K562 (cell line): Measurements from ENCODE around the gene TMA7B. TPM values are rescaled to one million over a fixed set of nuclear protein-coding genes. Genes with fewer than 3 reads are reported as not detected.
A peak's percentile ranks its signal among the peaks of the same experiment; 100 is the strongest.

Experiments used
- ATF2 ChIP-seq: sonication (generic); formaldehyde crosslinking; IDR thresholded peaks from 2 replicates; pipeline ENCODE4 v1.8.1; 2022; ENCODE audit warnings: missing genetic modification reagents
- E2F1 ChIP-seq: sonication (generic); formaldehyde crosslinking; IDR thresholded peaks from 2 replicates; pipeline ENCODE4 v1.8.1; 2023; ENCODE audit warnings: mild to moderate bottlenecking, missing genetic modification reagents, moderate library complexity
- FOXM1 ChIP-seq, 2 experiments: fragments of 450-650 bp in 1 of 2; sonication (generic) in 1 of 2; formaldehyde crosslinking in 1 of 2; IDR thresholded peaks; 2 replicates each; pipeline versions ENCODE4 v1.6.1 to v1.9.0; 2017 to 2022; ENCODE audit warnings: low read depth in 2 of 2, mild to moderate bottlenecking in 2 of 2, missing genetic modification reagents in 1 of 2, moderate library complexity in 1 of 2
- FOXP4 ChIP-seq: sonication (generic); formaldehyde crosslinking; IDR thresholded peaks from 2 replicates; pipeline ENCODE4 v1.8.0; 2022; ENCODE audit warnings: mild to moderate bottlenecking, missing genetic modification reagents, borderline replicate concordance
- GATAD2A ChIP-seq: fragments of 450-650 bp; IDR thresholded peaks from 2 replicates; pipeline ENCODE4 v1.6.1; 2017
- PHB2 ChIP-seq: fragments of 450-650 bp; IDR thresholded peaks from 2 replicates; pipeline ENCODE4 v1.6.1; 2017; ENCODE audit warnings: low read depth
- SRSF9 ChIP-seq: fragments of 200-400 bp; formaldehyde crosslinking; IDR thresholded peaks from 2 replicates; pipeline ENCODE4 v1.6.1; 2017; ENCODE audit warnings: low read depth, low read length, borderline replicate concordance
- ZNF143 ChIP-seq: sonication (generic); formaldehyde crosslinking; IDR thresholded peaks from 2 replicates; pipeline ENCODE4 v1.9.0; 2022; ENCODE audit warnings: mild to moderate bottlenecking, missing genetic modification reagents
- ZNF444 ChIP-seq: fragments of 250-450 bp; sonication (Bioruptor Pico); IDR thresholded peaks from 2 replicates; pipeline ENCODE4 v1.4.0; 2020; ENCODE audit warnings: mild to moderate bottlenecking, moderate library complexity
- ZNF785 ChIP-seq: fragments of 250-450 bp; sonication (Bioruptor Pico); IDR thresholded peaks from 2 replicates; pipeline ENCODE4 v1.4.0; 2020; ENCODE audit warnings: mild to moderate bottlenecking
- polyA plus RNA-seq, 8 experiments: library from polyadenylated mRNA; depleted of rRNA in 4 of 8; stranded (reverse) in 5 of 8; unstranded in 3 of 8; fragments of >200 nt; fragmentation: Nextera tagmentation in 2 of 8; fragmentation: Illumina TruSeq in 1 of 8; extraction: Ambion mirVana in 2 of 8; extraction: Trizol in 1 of 8; gene quantifications; 2 replicates each; pipeline versions ENCODE4 v1.2.1 to v1.2.3, GENCODE V29; 2011 to 2014; ENCODE audit warnings: inconsistent platforms in 1 of 8, missing spikeins in 1 of 8
- total RNA-seq, 7 experiments: library from RNA; depleted of rRNA in 6 of 7; stranded (reverse); fragments of >200 nt in 6 of 7; fragmentation: Illumina TruSeq in 2 of 7; extraction: Trizol in 2 of 7; gene quantifications; 2 replicates each; pipeline versions ENCODE4 v1.2.1 to v1.2.3, GENCODE V29; 2011 to 2021; ENCODE audit warnings: low replicate concordance in 1 of 7
- TF ChIP-seq, protein P1 (sequence below), 2 experiments: fragments of 450-650 bp in 1 of 2; sonication (generic) in 1 of 2; formaldehyde crosslinking in 1 of 2; IDR thresholded peaks in 1 of 2; conservative IDR thresholded peaks in 1 of 2; 2 replicates each; pipeline versions ENCODE4 v1.6.1 to v1.8.1; 2016 to 2023; ENCODE audit warnings: mild to moderate bottlenecking in 2 of 2, moderate library complexity in 2 of 2, inconsistent platforms in 1 of 2, missing genetic modification reagents in 1 of 2
- TF ChIP-seq, protein P2 (sequence below): IDR thresholded peaks from 2 replicates; pipeline ENCODE4 v1.6.1; 2011; ENCODE audit warnings: borderline replicate concordance, low read depth, mild to moderate bottlenecking, moderate library complexity, low read length; ENCODE audit not compliant: insufficient read depth, poor library complexity, severe bottlenecking
- TF ChIP-seq, protein P3 (sequence below): fragments of 250-450 bp; sonication (Bioruptor Pico); IDR thresholded peaks from 2 replicates; pipeline ENCODE4 v1.4.0; 2020; ENCODE audit warnings: mild to moderate bottlenecking, moderate library complexity

The TMA7B gene
- total and polyA plus RNA-seq, 9 of the 15 experiments (the other 6 are each of a cell fraction or from before 2014, with no cell fraction given) = 5.6 to 14.2 (median 11.8) TPM

GRCh38 chr22:39920134-39920743 lies 40.0 kb upstream of the TMA7B start (continued):
- TF ChIP-seq, protein P1, sequence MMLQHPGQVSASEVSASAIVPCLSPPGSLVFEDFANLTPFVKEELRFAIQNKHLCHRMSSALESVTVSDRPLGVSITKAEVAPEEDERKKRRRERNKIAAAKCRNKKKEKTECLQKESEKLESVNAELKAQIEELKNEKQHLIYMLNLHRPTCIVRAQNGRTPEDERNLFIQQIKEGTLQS (IDR thresholded peaks at IDR 0.05) = peak; percentile 89
- TF ChIP-seq, protein P1 (CRISPR knock-in tag; conservative IDR thresholded peaks at IDR 0.05) = no peak
- TF ChIP-seq, protein P2, sequence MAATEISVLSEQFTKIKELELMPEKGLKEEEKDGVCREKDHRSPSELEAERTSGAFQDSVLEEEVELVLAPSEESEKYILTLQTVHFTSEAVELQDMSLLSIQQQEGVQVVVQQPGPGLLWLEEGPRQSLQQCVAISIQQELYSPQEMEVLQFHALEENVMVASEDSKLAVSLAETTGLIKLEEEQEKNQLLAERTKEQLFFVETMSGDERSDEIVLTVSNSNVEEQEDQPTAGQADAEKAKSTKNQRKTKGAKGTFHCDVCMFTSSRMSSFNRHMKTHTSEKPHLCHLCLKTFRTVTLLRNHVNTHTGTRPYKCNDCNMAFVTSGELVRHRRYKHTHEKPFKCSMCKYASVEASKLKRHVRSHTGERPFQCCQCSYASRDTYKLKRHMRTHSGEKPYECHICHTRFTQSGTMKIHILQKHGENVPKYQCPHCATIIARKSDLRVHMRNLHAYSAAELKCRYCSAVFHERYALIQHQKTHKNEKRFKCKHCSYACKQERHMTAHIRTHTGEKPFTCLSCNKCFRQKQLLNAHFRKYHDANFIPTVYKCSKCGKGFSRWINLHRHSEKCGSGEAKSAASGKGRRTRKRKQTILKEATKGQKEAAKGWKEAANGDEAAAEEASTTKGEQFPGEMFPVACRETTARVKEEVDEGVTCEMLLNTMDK = no peak
- TF ChIP-seq ZNF143 = no peak
- TF ChIP-seq FOXP4 (CRISPR knock-in tag) = no peak
- TF ChIP-seq SRSF9 = no peak
- TF ChIP-seq ATF2 = no peak
- TF ChIP-seq ZNF444 (CRISPR knock-in tag) = no peak
- TF ChIP-seq PHB2 = no peak
- TF ChIP-seq FOXM1 (IDR thresholded peaks at IDR 0.05; ENCODE audit: low read depth) = peak; percentile 84
- no peak for TF ChIP-seq FOXM1 (CRISPR knock-in tag; IDR thresholded peaks at IDR 0.05; ENCODE audit: low read depth)
- TF ChIP-seq, protein P3, sequence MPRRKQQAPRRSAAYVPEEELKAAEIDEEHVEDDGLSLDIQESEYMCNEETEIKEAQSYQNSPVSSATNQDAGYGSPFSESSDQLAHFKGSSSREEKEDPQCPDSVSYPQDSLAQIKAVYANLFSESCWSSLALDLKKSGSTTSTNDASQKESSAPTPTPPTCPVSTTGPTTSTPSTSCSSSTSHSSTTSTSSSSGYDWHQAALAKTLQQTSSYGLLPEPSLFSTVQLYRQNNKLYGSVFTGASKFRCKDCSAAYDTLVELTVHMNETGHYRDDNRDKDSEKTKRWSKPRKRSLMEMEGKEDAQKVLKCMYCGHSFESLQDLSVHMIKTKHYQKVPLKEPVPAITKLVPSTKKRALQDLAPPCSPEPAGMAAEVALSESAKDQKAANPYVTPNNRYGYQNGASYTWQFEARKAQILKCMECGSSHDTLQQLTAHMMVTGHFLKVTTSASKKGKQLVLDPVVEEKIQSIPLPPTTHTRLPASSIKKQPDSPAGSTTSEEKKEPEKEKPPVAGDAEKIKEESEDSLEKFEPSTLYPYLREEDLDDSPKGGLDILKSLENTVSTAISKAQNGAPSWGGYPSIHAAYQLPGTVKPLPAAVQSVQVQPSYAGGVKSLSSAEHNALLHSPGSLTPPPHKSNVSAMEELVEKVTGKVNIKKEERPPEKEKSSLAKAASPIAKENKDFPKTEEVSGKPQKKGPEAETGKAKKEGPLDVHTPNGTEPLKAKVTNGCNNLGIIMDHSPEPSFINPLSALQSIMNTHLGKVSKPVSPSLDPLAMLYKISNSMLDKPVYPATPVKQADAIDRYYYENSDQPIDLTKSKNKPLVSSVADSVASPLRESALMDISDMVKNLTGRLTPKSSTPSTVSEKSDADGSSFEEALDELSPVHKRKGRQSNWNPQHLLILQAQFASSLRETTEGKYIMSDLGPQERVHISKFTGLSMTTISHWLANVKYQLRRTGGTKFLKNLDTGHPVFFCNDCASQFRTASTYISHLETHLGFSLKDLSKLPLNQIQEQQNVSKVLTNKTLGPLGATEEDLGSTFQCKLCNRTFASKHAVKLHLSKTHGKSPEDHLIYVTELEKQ (CRISPR knock-in tag) = no peak
- no peak for TF ChIP-seq ZNF785 (CRISPR knock-in tag)
- peak; percentile 92; the same call in 1 of the 2 replicates for TF ChIP-seq GATAD2A
- no peak for TF ChIP-seq E2F1 (CRISPR knock-in tag)
